PFSK-1 (cell line): ENCODE results near the gene TARBP1.

Source experiments
- FOXP2 ChIP-seq: optimal IDR thresholded peaks from 2 replicates; pipeline ENCODE3; 2011; ENCODE audit warnings: borderline replicate concordance, control low read depth, inconsistent platforms; ENCODE audit not compliant: insufficient read depth; ENCODE audit errors: extremely low read length, extremely low read depth
- POLR2AphosphoS5 ChIP-seq: IDR thresholded peaks from 2 replicates; pipeline ENCODE4 v1.6.1; 2012; ENCODE audit warnings: low read depth, mild to moderate bottlenecking, control low read depth, low read length, moderate library complexity
- SIN3A ChIP-seq: IDR thresholded peaks from 2 replicates; pipeline ENCODE4 v1.6.1; 2012; ENCODE audit warnings: mild to moderate bottlenecking, low read length, moderate library complexity, borderline replicate concordance; ENCODE audit not compliant: insufficient read depth
- TAF1 ChIP-seq: IDR thresholded peaks from 2 replicates; pipeline ENCODE4 v1.6.1; 2012; ENCODE audit warnings: low read length, control low read depth, borderline replicate concordance; ENCODE audit not compliant: insufficient read depth
- TF ChIP-seq, protein P1 (sequence below), 2 experiments: IDR thresholded peaks; 2 replicates each; pipeline versions ENCODE4 v1.6.1 to v1.8.0; 2011 to 2012; ENCODE audit warnings: low read depth in 2 of 2, low read length in 2 of 2, control low read depth in 1 of 2, inconsistent platforms in 1 of 2, mild to moderate bottlenecking in 1 of 2, moderate library complexity in 1 of 2; ENCODE audit not compliant: insufficient read depth in 1 of 2

The TARBP1 gene

DNA sequence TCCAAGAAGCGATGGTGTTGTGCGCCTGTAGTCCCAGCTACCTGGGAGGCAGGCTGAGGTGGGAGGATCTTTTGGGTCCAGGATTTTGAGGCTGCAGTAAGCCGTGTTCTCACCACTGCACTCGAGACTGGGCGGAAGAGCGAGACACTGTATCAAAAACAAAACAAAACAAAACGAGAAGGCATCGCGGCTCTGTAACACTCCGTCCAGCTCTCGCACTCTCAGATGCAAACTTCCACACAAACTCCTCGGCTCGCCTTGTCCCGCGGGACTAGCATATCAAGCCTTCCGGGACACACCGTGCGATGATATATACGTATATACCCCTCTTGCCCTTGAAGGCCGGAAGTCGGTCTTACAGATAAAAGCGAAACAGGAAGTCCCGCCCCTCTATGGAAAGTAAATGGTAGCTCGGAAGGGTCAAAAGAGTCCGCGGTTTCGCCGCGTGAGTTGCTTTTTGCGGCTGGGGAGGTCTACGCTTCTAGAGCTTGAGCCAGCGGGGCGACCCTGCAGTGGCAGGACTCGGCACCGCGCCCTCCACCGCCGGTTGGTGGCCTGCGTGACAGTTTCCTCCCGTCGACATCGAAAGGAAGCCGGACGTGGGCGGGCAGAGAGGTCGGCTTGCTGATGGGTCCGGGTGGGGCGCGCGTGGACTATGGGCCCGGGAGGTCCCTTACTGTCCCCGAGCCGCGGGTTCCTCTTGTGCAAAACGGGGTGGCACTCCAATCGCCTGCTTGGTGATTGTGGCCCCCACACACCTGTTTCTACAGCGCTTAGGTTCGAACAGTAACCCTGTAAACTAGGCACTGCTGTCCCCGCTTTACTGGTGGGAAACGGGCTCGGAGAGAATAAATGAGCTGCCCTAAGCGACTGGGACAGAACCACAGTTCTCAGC lies 105.7 kb downstream of the TARBP1 start, which contains the start of gene COA6:
COA6 (plus strand) TSS at position 393 of the 895 bp plus-strand sequence; CDS start at position 404, 11 bp downstream.
- TF ChIP-seq TAF1 (peak; percentile 85), POLR2AphosphoS5 (peak; percentile 98), FOXP2 (peak; percentile 65), SIN3A (peak; percentile 74; the same call in 1 of the 2 replicates)
- TF ChIP-seq, protein P1, sequence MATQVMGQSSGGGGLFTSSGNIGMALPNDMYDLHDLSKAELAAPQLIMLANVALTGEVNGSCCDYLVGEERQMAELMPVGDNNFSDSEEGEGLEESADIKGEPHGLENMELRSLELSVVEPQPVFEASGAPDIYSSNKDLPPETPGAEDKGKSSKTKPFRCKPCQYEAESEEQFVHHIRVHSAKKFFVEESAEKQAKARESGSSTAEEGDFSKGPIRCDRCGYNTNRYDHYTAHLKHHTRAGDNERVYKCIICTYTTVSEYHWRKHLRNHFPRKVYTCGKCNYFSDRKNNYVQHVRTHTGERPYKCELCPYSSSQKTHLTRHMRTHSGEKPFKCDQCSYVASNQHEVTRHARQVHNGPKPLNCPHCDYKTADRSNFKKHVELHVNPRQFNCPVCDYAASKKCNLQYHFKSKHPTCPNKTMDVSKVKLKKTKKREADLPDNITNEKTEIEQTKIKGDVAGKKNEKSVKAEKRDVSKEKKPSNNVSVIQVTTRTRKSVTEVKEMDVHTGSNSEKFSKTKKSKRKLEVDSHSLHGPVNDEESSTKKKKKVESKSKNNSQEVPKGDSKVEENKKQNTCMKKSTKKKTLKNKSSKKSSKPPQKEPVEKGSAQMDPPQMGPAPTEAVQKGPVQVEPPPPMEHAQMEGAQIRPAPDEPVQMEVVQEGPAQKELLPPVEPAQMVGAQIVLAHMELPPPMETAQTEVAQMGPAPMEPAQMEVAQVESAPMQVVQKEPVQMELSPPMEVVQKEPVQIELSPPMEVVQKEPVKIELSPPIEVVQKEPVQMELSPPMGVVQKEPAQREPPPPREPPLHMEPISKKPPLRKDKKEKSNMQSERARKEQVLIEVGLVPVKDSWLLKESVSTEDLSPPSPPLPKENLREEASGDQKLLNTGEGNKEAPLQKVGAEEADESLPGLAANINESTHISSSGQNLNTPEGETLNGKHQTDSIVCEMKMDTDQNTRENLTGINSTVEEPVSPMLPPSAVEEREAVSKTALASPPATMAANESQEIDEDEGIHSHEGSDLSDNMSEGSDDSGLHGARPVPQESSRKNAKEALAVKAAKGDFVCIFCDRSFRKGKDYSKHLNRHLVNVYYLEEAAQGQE (IDR thresholded peaks at IDR 0.05; ENCODE audit: insufficient read depth in 1 of 2, low read depth in 2 of 2, low read length in 2 of 2): peak; percentile 3 to 51; a peak in 2 of 4 replicates

DNA sequence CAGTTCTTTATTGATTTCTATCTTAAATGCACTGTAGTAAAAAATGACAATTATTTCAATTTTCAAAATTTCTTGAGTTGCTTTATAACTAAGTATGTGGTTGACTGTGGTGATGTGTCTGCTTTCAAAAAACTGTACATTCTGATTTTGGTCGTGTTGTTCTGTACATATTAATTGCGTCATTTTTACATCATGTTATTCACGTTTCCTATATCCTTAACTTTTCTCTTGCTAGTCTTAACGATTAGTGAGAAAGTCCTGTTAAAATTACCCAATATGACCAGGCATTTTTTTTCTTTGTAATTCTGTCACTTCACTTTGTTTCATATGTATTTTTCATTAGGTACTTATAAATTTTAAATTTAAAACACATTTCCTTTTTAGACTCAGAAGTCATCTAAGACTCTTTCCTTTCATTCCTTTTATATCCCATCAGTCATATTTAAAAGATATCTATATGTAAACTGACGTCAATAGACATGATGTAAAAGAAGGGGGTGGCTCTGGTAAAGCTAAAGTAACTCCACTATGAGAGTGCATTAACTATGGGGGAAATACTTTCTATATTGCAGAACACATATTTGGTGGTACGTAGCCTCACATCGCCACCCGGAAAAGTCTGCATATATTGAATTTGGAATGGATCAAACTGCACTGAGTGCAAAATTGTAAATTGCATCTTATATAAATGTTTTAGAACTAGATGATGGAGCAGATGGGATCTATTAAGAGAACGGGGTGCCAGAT lies 106.8 kb downstream of the TARBP1 start:
- TF ChIP-seq POLR2AphosphoS5: no peak
- TF ChIP-seq FOXP2: no peak
- no peak for TF ChIP-seq SIN3A
- no peak for TF ChIP-seq TAF1
- TF ChIP-seq, protein P1 (IDR thresholded peaks at IDR 0.05; ENCODE audit: insufficient read depth in 1 of 2, low read depth in 2 of 2, low read length in 2 of 2): no peak

DNA sequence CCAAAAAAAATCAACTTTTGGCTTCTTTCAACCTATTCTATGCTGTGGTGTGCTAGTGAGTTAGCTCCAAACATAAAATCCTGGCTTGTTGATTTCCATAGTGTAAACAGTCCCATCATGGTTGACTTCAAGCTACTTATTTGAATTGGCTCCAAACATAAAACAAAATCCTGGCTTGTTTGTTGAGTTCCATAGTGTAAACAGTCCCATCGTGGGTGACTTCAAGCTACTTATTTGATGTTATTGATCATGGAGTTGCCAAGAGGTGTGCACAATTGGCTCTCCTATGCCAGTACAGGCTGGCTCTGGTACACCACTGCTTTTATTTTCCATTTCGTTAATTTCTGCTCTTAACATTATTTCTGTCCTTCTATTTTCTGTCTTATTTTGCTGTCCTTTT lies 107.6 kb downstream of the TARBP1 start:
- TF ChIP-seq FOXP2: no peak
- no peak for TF ChIP-seq SIN3A
- TF ChIP-seq, protein P1 (IDR thresholded peaks at IDR 0.05; ENCODE audit: insufficient read depth in 1 of 2, low read depth in 2 of 2, low read length in 2 of 2): no peak
- TF ChIP-seq TAF1: no peak
- TF ChIP-seq POLR2AphosphoS5: no peak

GRCh38 chr1:234369784-234370183 lies 109.2 kb downstream of the TARBP1 start:
- TF ChIP-seq SIN3A (no peak), POLR2AphosphoS5 (no peak), FOXP2 (no peak), TAF1 (no peak)
- TF ChIP-seq, protein P1 (IDR thresholded peaks at IDR 0.05; ENCODE audit: insufficient read depth in 1 of 2, low read depth in 2 of 2, low read length in 2 of 2): no peak
